Upper lobe of left lung (tissue), 6 donors: ENCODE measurements around the gene OCSTAMP. TPM values are rescaled to one million over a fixed set of nuclear protein-coding genes. Genes with fewer than 3 reads are reported as not detected.

ENCODE experiments used
- ATAC-seq, 2 donors: fragments of 200-7000 bp; cut with Tn5 transposase; one replicate each; pipeline ENCODE4 v1.9.1; 2022; ENCODE audit warnings: mild to moderate bottlenecking in 2 of 2, moderate library complexity in 2 of 2; ENCODE audit not compliant: low FRiP score in 2 of 2
- DNase-seq, 2 donors: peaks; one replicate each; pipeline ENCODE4 v3.0.0-alpha.2; 2019 to 2020
- H3K27ac ChIP-seq, 4 donors: fragments of 200-600 bp; sonication (generic); one replicate each; pipeline ENCODE4 v1.5.1; 2016 to 2019
- H3K27me3 ChIP-seq, 4 donors: fragments of 200-600 bp; sonication (generic); one replicate each; pipeline ENCODE4 v1.5.1; 2017 to 2019
- H3K36me3 ChIP-seq, 4 donors: fragments of 200-600 bp; sonication (generic); one replicate each; pipeline ENCODE4 v1.5.1; 2016 to 2019
- H3K4me1 ChIP-seq, 4 donors: fragments of 200-600 bp; sonication (generic); one replicate each; pipeline ENCODE4 v1.5.1; 2018 to 2019
- H3K4me3 ChIP-seq, 4 donors: fragments of 200-600 bp; sonication (generic); one replicate each; pipeline ENCODE4 v1.5.1; 2017 to 2019; ENCODE audit warnings: mild to moderate bottlenecking in 2 of 4, moderate library complexity in 1 of 4
- H3K9me3 ChIP-seq, 4 donors: fragments of 200-600 bp; sonication (generic); one replicate each; pipeline ENCODE4 v1.5.1; 2018 to 2019
- CTCF ChIP-seq, 6 experiments: fragments of 450-650 bp in 4 of 6; fragments of 200-600 bp in 2 of 6; sonication (generic) in 2 of 6; IDR thresholded peaks; one replicate each; pipeline ENCODE4 v1.5.1; 2016 to 2019; ENCODE audit warnings: antibody characterized with exemption in 6 of 6
- EP300 ChIP-seq, 4 donors: sonication (generic); formaldehyde crosslinking; IDR thresholded peaks; one replicate each; pipeline ENCODE4 v1.5.1; 2017; ENCODE audit warnings: antibody characterized with exemption in 4 of 4, control low read depth in 2 of 4
- POLR2A ChIP-seq, 4 donors: fragments of 450-650 bp; IDR thresholded peaks; one replicate each; pipeline ENCODE4 v1.5.1; 2016 to 2017; ENCODE audit warnings: antibody characterized with exemption in 4 of 4, mild to moderate bottlenecking in 2 of 4
- POLR2AphosphoS5 ChIP-seq, 2 donors: sonication (generic); formaldehyde crosslinking; IDR thresholded peaks; one replicate each; pipeline ENCODE4 v1.5.1; 2017; ENCODE audit warnings: antibody characterized with exemption in 2 of 2
- WGBS, 2 donors: methylation state at CpG; one replicate each; pipeline ENCODE4 v1.1.5; 2017 to 2018; 5-methylcytosine and 5-hydroxymethylcytosine counted together
- total RNA-seq, 6 donors: library from RNA; depleted of rRNA in 4 of 6; stranded (reverse); fragments of >200 nt in 4 of 6; gene quantifications; one replicate each; pipeline versions ENCODE4 v1.1.0 to v1.2.1, GENCODE V29; 2016 to 2021
- donor health status: DM: no; HTN: no; CAD: no; lungs with moderate emphysema.
- donor health status: DM: no; HTN: yes; CAD: no; lungs with severe emphysema.

OCSTAMP gene
- not detected for total RNA-seq

GRCh38 chr20:46550461-46550860 is at the start of gene OCSTAMP:
Gene OCSTAMP, minus strand, starts transcription at chr20:46550654. Its CDS starts 94 bp downstream, at chr20:46550560.
- Histone ChIP-seq H3K27me3 (no peaks in the 10 kb centered on the region), H3K4me1 (peaks cover 0 to 9% (median 3%) of the 10 kb centered on the region in 4 donors), H3K27ac (no peak within 1 kb of the TSS), H3K36me3 (no peaks in the 10 kb centered on the region), H3K9me3 (no peaks in the 10 kb centered on the region), H3K4me3 (no peak within 1 kb of the TSS)
- 51 to 76% methylated on average over 6 to 9 of the region's 9 CpGs for WGBS, 2 donors
- DNase-seq (no peak), ATAC-seq (no peak)
- TF ChIP-seq POLR2A (IDR thresholded peaks at IDR 0.05), result no peak
- no peak for TF ChIP-seq EP300 (IDR thresholded peaks at IDR 0.05)
- TF ChIP-seq POLR2AphosphoS5 (IDR thresholded peaks at IDR 0.05), result no peak
- TF ChIP-seq CTCF (IDR thresholded peaks at IDR 0.05), result no peak

GRCh38 chr20:46599227-46599987 is 49.0 kb upstream of the OCSTAMP start:
- Histone ChIP-seq H3K9me3 (no peaks in the 10 kb centered on the region), H3K4me1 (no peaks in the 10 kb centered on the region), H3K27ac (no peak overlapping the region), H3K36me3 (no peaks in the 10 kb centered on the region), H3K27me3 (no peaks in the 10 kb centered on the region), H3K4me3 (no peak overlapping the region)
- WGBS, 2 donors, result 87 to 90% methylated on average over 8 of the region's 8 CpGs
- DNase-seq, result no peak
- ATAC-seq, result no peak
- TF ChIP-seq POLR2A (IDR thresholded peaks at IDR 0.05), result no peak
- no peak for TF ChIP-seq CTCF (IDR thresholded peaks at IDR 0.05)
- TF ChIP-seq POLR2AphosphoS5 (IDR thresholded peaks at IDR 0.05), result no peak
- TF ChIP-seq EP300 (IDR thresholded peaks at IDR 0.05), result no peak

GRCh38 chr20:46595933-46596332 is 45.5 kb upstream of the OCSTAMP start:
- DNase-seq, result no peak
- Histone ChIP-seq H3K4me3 (no peak overlapping the region), H3K4me1 (no peaks in the 10 kb centered on the region), H3K27ac (no peak overlapping the region), H3K36me3 (no peaks in the 10 kb centered on the region), H3K27me3 (no peaks in the 10 kb centered on the region), H3K9me3 (no peaks in the 10 kb centered on the region)
- 84 to 89% methylated on average over 8 of the region's 8 CpGs for WGBS, 2 donors
- TF ChIP-seq CTCF (IDR thresholded peaks at IDR 0.05) (no peak), POLR2A (IDR thresholded peaks at IDR 0.05) (no peak), EP300 (IDR thresholded peaks at IDR 0.05) (no peak), POLR2AphosphoS5 (IDR thresholded peaks at IDR 0.05) (no peak)
- no peak for ATAC-seq

GRCh38 chr20:46594725-46595124 is 44.3 kb upstream of the OCSTAMP start:
- Histone ChIP-seq H3K9me3 (no peaks in the 10 kb centered on the region), H3K27ac (no peak overlapping the region), H3K36me3 (no peaks in the 10 kb centered on the region), H3K4me3 (no peak overlapping the region), H3K27me3 (no peaks in the 10 kb centered on the region), H3K4me1 (no peaks in the 10 kb centered on the region)
- no peak for DNase-seq
- no peak for TF ChIP-seq EP300 (IDR thresholded peaks at IDR 0.05)
- TF ChIP-seq CTCF (IDR thresholded peaks at IDR 0.05), result no peak
- TF ChIP-seq POLR2AphosphoS5 (IDR thresholded peaks at IDR 0.05), result no peak
- no peak for TF ChIP-seq POLR2A (IDR thresholded peaks at IDR 0.05)
- 43 to 60% methylated on average over 2 of the region's 2 CpGs for WGBS, 2 donors
- no peak for ATAC-seq
